ENCODE measurements around the gene TVP23B. TPM values are rescaled to one million over a fixed set of nuclear protein-coding genes. Genes with fewer than 3 reads are reported as not detected.
"Not testable (repeated sequence)": the region's sequence is repeated elsewhere in the genome, so short reads cannot be mapped to it uniquely, and the experiment has no call there.

TVP23B gene
- 29.2 TPM for polyA plus RNA-seq (2013, experiment 1 of 2)
- 31.6 TPM for polyA plus RNA-seq (2013, experiment 2 of 2)

DNA sequence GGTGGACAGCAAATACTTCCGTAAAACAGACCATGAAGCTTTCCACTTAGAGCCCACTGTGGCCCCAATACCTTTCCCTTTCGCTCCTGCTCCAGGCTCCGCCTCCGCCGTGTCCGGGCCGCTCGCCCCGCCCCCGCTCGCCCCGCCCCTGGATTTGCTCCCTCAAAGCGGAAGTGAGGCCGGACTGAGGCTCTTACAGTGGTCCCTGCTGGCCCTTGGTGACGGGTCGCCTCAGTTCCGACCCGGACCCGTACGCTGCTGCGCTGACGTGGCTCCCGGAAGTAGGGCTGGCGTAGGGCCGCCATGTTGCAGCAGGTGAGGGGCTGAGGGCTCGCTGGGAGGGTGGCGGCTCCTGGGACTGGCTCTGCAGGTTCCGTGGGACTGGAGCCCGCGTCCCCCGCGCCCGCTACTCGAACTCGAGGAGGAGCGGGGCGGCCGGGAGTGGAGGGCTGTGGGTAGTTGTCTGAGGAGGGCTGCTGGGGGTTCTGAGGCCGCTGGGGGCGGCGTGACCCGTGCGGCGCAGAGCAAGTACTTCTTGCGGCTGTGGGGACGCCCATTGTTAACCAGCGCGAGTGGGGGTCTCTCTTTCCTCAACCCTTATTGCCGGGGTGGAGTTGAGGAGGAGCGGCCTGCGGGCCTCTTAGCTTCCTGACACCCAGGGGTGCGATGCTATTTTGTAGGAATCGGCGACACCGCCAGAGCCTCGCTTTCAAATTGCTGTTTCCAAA, at the start of gene TVP23B:
Gene TVP23B (plus strand): TSS at position 193 of the 728 bp plus-strand sequence. CDS start 111 bp downstream, at position 304.
- Histone ChIP-seq H3K4me3 (ENCODE audit: extremely low read depth, insufficient read depth, low read length, poor library complexity, severe bottlenecking) (peak within 1 kb of the TSS; percentile 47), H3K27ac (ENCODE audit: low read depth, low read length, severe bottlenecking) (peak within 1 kb of the TSS; percentile 84), H3K36me3 (ENCODE audit: control insufficient read depth, insufficient read depth, low read length) (peaks cover 12% of the 10 kb centered on the region)
- H3K4me1 ChIP-seq (ENCODE audit: control insufficient read depth, insufficient read depth, low read length, poor library complexity, severe bottlenecking); H3K9me3 ChIP-seq (ENCODE audit: control insufficient read depth, low read length): not testable (repeated sequence)
- 0% methylated on average over 7 to 12 of the region's 56 CpGs for WGBS, 2 experiments (ENCODE audit: insufficient coverage in 2 of 2)

GRCh38 chr17:18732438-18732837, 48.5 kb upstream of the TVP23B start:
- H3K27ac ChIP-seq (ENCODE audit: low read depth, low read length, severe bottlenecking); H3K4me1 ChIP-seq (ENCODE audit: control insufficient read depth, insufficient read depth, low read length, poor library complexity, severe bottlenecking); H3K4me3 ChIP-seq (ENCODE audit: extremely low read depth, insufficient read depth, low read length, poor library complexity, severe bottlenecking); H3K36me3 ChIP-seq (ENCODE audit: control insufficient read depth, insufficient read depth, low read length); H3K9me3 ChIP-seq (ENCODE audit: control insufficient read depth, low read length): not testable (repeated sequence)
- no CpG with 5 or more reads among the region's 1 CpG for WGBS, 2 experiments (ENCODE audit: insufficient coverage in 2 of 2)

DNA sequence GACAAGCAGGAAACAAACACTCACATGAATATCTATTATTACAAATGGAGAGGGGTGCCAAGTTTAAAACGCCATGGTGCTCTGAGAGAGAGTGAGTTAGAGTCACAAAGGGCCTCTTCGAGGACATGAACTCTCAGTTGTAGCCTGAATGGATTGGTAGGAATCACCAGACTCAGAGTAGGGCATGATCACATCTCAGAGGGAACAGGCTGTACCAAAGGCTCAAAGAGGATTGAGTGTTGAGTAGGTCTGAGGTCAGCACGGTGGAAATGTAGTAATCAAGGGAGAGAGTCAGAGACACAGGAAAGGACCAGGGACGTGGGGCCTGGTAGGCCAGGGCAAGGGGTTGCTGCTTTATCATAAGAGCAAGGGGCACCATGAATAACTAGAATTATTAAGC, 47.6 kb upstream of the TVP23B start:
- H3K9me3 ChIP-seq (ENCODE audit: control insufficient read depth, low read length); H3K27ac ChIP-seq (ENCODE audit: low read depth, low read length, severe bottlenecking); H3K4me3 ChIP-seq (ENCODE audit: extremely low read depth, insufficient read depth, low read length, poor library complexity, severe bottlenecking); H3K36me3 ChIP-seq (ENCODE audit: control insufficient read depth, insufficient read depth, low read length); H3K4me1 ChIP-seq (ENCODE audit: control insufficient read depth, insufficient read depth, low read length, poor library complexity, severe bottlenecking): not testable (repeated sequence)
- WGBS, 2 experiments (ENCODE audit: insufficient coverage in 2 of 2), result 73 to 95% methylated on average over 2 to 3 of the region's 4 CpGs

GRCh38 chr17:18739616-18740391, 41.2 kb upstream of the TVP23B start:
- not testable (repeated sequence) for H3K9me3 ChIP-seq (ENCODE audit: control insufficient read depth, low read length); H3K4me3 ChIP-seq (ENCODE audit: extremely low read depth, insufficient read depth, low read length, poor library complexity, severe bottlenecking); H3K27ac ChIP-seq (ENCODE audit: low read depth, low read length, severe bottlenecking); H3K36me3 ChIP-seq (ENCODE audit: control insufficient read depth, insufficient read depth, low read length); H3K4me1 ChIP-seq (ENCODE audit: control insufficient read depth, insufficient read depth, low read length, poor library complexity, severe bottlenecking)
- 90 to 100% methylated on average over 3 to 4 of the region's 7 CpGs for WGBS, 2 experiments (ENCODE audit: insufficient coverage in 2 of 2)

- H3K36me3 ChIP-seq (ENCODE audit: control insufficient read depth, insufficient read depth, low read length); H3K27ac ChIP-seq (ENCODE audit: low read depth, low read length, severe bottlenecking); H3K4me1 ChIP-seq (ENCODE audit: control insufficient read depth, insufficient read depth, low read length, poor library complexity, severe bottlenecking); H3K9me3 ChIP-seq (ENCODE audit: control insufficient read depth, low read length); H3K4me3 ChIP-seq (ENCODE audit: extremely low read depth, insufficient read depth, low read length, poor library complexity, severe bottlenecking): not testable (repeated sequence)
- WGBS, 2 experiments (ENCODE audit: insufficient coverage in 2 of 2), result 96 to 100% methylated on average over 2 of the region's 6 CpGs
These were observed 39.8 kb upstream of the TVP23B start for GRCh38 chr17:18741228-18741627.

GRCh38 chr17:18743699-18744421, 37.1 kb upstream of the TVP23B start, which contains the start of gene FBXW10:
FBXW10 (plus strand) TSS chr17:18744054; CDS start chr17:18744245, 191 bp downstream.
- H3K27ac ChIP-seq (ENCODE audit: low read depth, low read length, severe bottlenecking), result not testable (repeated sequence)

GRCh38 chr17:18744726-18745125, 36.3 kb upstream of the TVP23B start:
- H3K4me3 ChIP-seq (ENCODE audit: extremely low read depth, insufficient read depth, low read length, poor library complexity, severe bottlenecking); H3K4me1 ChIP-seq (ENCODE audit: control insufficient read depth, insufficient read depth, low read length, poor library complexity, severe bottlenecking); H3K36me3 ChIP-seq (ENCODE audit: control insufficient read depth, insufficient read depth, low read length); H3K9me3 ChIP-seq (ENCODE audit: control insufficient read depth, low read length); H3K27ac ChIP-seq (ENCODE audit: low read depth, low read length, severe bottlenecking): not testable (repeated sequence)
- no CpG with 5 or more reads among the region's 4 CpGs for WGBS, 2 experiments (ENCODE audit: insufficient coverage in 2 of 2)

More at GRCh38 chr17:18743699-18744421, 37.1 kb upstream of the TVP23B start, which contains the start of gene FBXW10:
- 68 to 100% methylated on average over 1 to 4 of the region's 10 CpGs for WGBS, 2 experiments (ENCODE audit: insufficient coverage in 2 of 2)
- H3K36me3 ChIP-seq (ENCODE audit: control insufficient read depth, insufficient read depth, low read length); H3K4me3 ChIP-seq (ENCODE audit: extremely low read depth, insufficient read depth, low read length, poor library complexity, severe bottlenecking); H3K9me3 ChIP-seq (ENCODE audit: control insufficient read depth, low read length); H3K4me1 ChIP-seq (ENCODE audit: control insufficient read depth, insufficient read depth, low read length, poor library complexity, severe bottlenecking): not testable (repeated sequence)

GRCh38 chr17:18746551-18746950, 34.4 kb upstream of the TVP23B start:
- H3K9me3 ChIP-seq (ENCODE audit: control insufficient read depth, low read length); H3K4me1 ChIP-seq (ENCODE audit: control insufficient read depth, insufficient read depth, low read length, poor library complexity, severe bottlenecking); H3K4me3 ChIP-seq (ENCODE audit: extremely low read depth, insufficient read depth, low read length, poor library complexity, severe bottlenecking); H3K27ac ChIP-seq (ENCODE audit: low read depth, low read length, severe bottlenecking); H3K36me3 ChIP-seq (ENCODE audit: control insufficient read depth, insufficient read depth, low read length): not testable (repeated sequence)
- WGBS, 2 experiments (ENCODE audit: insufficient coverage in 2 of 2), result 40% methylated on average over 1 of the region's 3 CpGs; no CpG with 5 or more reads in 1 of the 2 experiments

- not testable (repeated sequence) for H3K9me3 ChIP-seq (ENCODE audit: control insufficient read depth, low read length); H3K27ac ChIP-seq (ENCODE audit: low read depth, low read length, severe bottlenecking)
- WGBS, 2 experiments (ENCODE audit: insufficient coverage in 2 of 2), result no CpG with 5 or more reads among the region's 6 CpGs
These were observed 33.5 kb upstream of the TVP23B start for GRCh38 chr17:18747501-18747900.

DNA sequence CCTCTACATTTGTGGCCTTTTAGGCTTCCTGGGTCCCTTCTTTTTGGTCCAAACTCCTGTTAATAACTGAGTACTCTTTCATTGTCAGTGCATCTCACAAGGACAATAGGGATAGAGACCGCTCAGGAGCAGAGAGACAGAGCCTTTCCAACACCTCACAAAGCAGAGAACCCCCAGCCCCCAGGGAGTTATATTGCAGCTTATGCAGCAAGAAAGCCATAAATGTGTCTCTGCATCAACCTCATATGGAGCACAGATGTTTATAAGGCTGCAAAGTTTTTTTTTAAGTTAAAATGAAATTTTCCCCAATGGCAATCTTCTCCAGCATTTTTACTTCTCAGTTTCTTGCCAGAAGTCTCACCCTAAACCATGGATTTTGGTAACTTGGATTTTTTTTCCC, 30.7 kb upstream of the TVP23B start:
- H3K27ac ChIP-seq (ENCODE audit: low read depth, low read length, severe bottlenecking); H3K36me3 ChIP-seq (ENCODE audit: control insufficient read depth, insufficient read depth, low read length); H3K4me3 ChIP-seq (ENCODE audit: extremely low read depth, insufficient read depth, low read length, poor library complexity, severe bottlenecking); H3K9me3 ChIP-seq (ENCODE audit: control insufficient read depth, low read length); H3K4me1 ChIP-seq (ENCODE audit: control insufficient read depth, insufficient read depth, low read length, poor library complexity, severe bottlenecking): not testable (repeated sequence)
- no CpG with 5 or more reads among the region's 1 CpG for WGBS, 2 experiments (ENCODE audit: insufficient coverage in 2 of 2)

More at GRCh38 chr17:18747501-18747900, 33.5 kb upstream of the TVP23B start:
- H3K4me1 ChIP-seq (ENCODE audit: control insufficient read depth, insufficient read depth, low read length, poor library complexity, severe bottlenecking); H3K36me3 ChIP-seq (ENCODE audit: control insufficient read depth, insufficient read depth, low read length); H3K4me3 ChIP-seq (ENCODE audit: extremely low read depth, insufficient read depth, low read length, poor library complexity, severe bottlenecking): not testable (repeated sequence)
